ENCODE measurements around the gene PANX2. TPM values are rescaled to one million over a fixed set of nuclear protein-coding genes. Genes with fewer than 3 reads are reported as not detected.

The PANX2 gene
- total and polyA plus RNA-seq, 4 donors, result 0.39 to 14.8 (median 1.5) TPM

DNA sequence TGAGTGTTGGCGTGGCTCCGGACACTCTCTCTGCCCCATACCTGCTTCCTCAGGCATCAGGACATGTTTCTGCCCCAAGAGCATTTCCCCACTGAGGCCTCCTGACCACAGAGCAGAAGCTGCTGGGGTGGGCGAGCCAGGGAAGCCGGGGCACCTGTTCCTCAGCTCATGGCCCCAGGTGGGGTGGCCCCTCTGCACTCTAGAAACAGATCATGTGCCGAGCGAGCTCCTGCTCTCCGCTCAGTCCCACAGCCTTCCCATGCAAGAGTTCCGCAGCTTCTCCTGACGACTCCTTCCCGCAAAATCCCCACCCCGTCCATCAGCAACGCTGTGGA is 22.4 kb upstream of the PANX2 start:
- no peaks in the 10 kb centered on the region for H3K36me3 ChIP-seq (ENCODE audit: control insufficient read depth in 4 of 4, insufficient read depth in 3 of 4, low read depth in 1 of 4, low read length in 3 of 4)
- 87% methylated on average over 12 of the region's 12 CpGs for WGBS
- TF ChIP-seq FOXA2 (IDR thresholded peaks at IDR 0.05), result no peak
- TF ChIP-seq EGR1 (IDR thresholded peaks at IDR 0.05; ENCODE audit: low read depth in 2 of 2), result no peak
- TF ChIP-seq TAF1 (conservative IDR thresholded peaks at IDR 0.05), result no peak
- TF ChIP-seq JUND (IDR thresholded peaks at IDR 0.05), result no peak
- DNase-seq (ENCODE audit: low spot score), result no peak
- H3K9ac ChIP-seq (ENCODE audit: low read depth in 1 of 2, low read length in 2 of 2), result no peak overlapping the region
- H3K4me1 ChIP-seq (ENCODE audit: control insufficient read depth in 4 of 4, insufficient read depth in 4 of 4, low read length in 3 of 4), result peaks cover 7 to 38% (median 34%) of the 10 kb centered on the region in 4 donors
- no peak overlapping the region for H3K4me3 ChIP-seq (ENCODE audit: low read depth in 1 of 3, low read length in 3 of 3)
- H3K27me3 ChIP-seq (ENCODE audit: control insufficient read depth in 4 of 4, insufficient read depth in 4 of 4, low read length in 3 of 4), result no peaks in the 10 kb centered on the region
- no peaks in the 10 kb centered on the region for H3K9me3 ChIP-seq (ENCODE audit: control insufficient read depth in 4 of 4, low read length in 3 of 4)
- H3K27ac ChIP-seq (ENCODE audit: low read depth in 1 of 2, low read length in 2 of 2), result no peak overlapping the region

GRCh38 chr22:50148991-50149721 is 21.4 kb upstream of the PANX2 start:
- Histone ChIP-seq H3K4me1 (ENCODE audit: control insufficient read depth in 4 of 4, insufficient read depth in 4 of 4, low read length in 3 of 4) (peaks cover 6 to 38% (median 34%) of the 10 kb centered on the region in 4 donors), H3K27ac (ENCODE audit: low read depth in 1 of 2, low read length in 2 of 2) (no peak overlapping the region), H3K4me3 (ENCODE audit: low read depth in 1 of 3, low read length in 3 of 3) (no peak overlapping the region), H3K27me3 (ENCODE audit: control insufficient read depth in 4 of 4, insufficient read depth in 4 of 4, low read length in 3 of 4) (no peaks in the 10 kb centered on the region), H3K9ac (ENCODE audit: low read depth in 1 of 2, low read length in 2 of 2) (no peak overlapping the region), H3K36me3 (ENCODE audit: control insufficient read depth in 4 of 4, insufficient read depth in 3 of 4, low read depth in 1 of 4, low read length in 3 of 4) (no peaks in the 10 kb centered on the region), H3K9me3 (ENCODE audit: control insufficient read depth in 4 of 4, low read length in 3 of 4) (no peaks in the 10 kb centered on the region)
- TF ChIP-seq SP1 (IDR thresholded peaks at IDR 0.05) (no peak), TAF1 (conservative IDR thresholded peaks at IDR 0.05) (no peak), HNF4G (IDR thresholded peaks at IDR 0.05) (no peak), RXRA (IDR thresholded peaks at IDR 0.05) (peak in 1 of 2 donors; percentile 8), YY1 (IDR thresholded peaks at IDR 0.05) (no peak), NR2F2 (IDR thresholded peaks at IDR 0.05) (no peak), RAD21 (IDR thresholded peaks at IDR 0.05) (peak; percentile 90 to 94), JUND (IDR thresholded peaks at IDR 0.05) (no peak), HNF4A (conservative IDR thresholded peaks at IDR 0.05) (peak in 1 of 2 donors; percentile 17), FOXA1 (IDR thresholded peaks at IDR 0.05) (no peak), ATF3 (IDR thresholded peaks at IDR 0.05) (no peak), ZBTB33 (IDR thresholded peaks at IDR 0.05) (no peak), FOXA2 (IDR thresholded peaks at IDR 0.05) (no peak), GABPA (IDR thresholded peaks at IDR 0.05 in 1 of 2, conservative IDR thresholded peaks at IDR 0.05 in 1 of 2) (no peak), EGR1 (IDR thresholded peaks at IDR 0.05; ENCODE audit: low read depth in 2 of 2) (no peak), REST (IDR thresholded peaks at IDR 0.05) (no peak)
- TF ChIP-seq, protein P1, sequence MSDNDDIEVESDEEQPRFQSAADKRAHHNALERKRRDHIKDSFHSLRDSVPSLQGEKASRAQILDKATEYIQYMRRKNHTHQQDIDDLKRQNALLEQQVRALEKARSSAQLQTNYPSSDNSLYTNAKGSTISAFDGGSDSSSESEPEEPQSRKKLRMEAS (IDR thresholded peaks at IDR 0.05), result no peak
- TF ChIP-seq, protein P2, sequence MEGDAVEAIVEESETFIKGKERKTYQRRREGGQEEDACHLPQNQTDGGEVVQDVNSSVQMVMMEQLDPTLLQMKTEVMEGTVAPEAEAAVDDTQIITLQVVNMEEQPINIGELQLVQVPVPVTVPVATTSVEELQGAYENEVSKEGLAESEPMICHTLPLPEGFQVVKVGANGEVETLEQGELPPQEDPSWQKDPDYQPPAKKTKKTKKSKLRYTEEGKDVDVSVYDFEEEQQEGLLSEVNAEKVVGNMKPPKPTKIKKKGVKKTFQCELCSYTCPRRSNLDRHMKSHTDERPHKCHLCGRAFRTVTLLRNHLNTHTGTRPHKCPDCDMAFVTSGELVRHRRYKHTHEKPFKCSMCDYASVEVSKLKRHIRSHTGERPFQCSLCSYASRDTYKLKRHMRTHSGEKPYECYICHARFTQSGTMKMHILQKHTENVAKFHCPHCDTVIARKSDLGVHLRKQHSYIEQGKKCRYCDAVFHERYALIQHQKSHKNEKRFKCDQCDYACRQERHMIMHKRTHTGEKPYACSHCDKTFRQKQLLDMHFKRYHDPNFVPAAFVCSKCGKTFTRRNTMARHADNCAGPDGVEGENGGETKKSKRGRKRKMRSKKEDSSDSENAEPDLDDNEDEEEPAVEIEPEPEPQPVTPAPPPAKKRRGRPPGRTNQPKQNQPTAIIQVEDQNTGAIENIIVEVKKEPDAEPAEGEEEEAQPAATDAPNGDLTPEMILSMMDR (IDR thresholded peaks at IDR 0.05; ENCODE audit: low read depth, low read length, missing input control), result peak; percentile 88
- peak; percentile 70 for DNase-seq (ENCODE audit: low spot score)
- WGBS, result 36% methylated on average over 22 of the region's 22 CpGs
